ENCODE results near the gene SIGLEC14.
"Not testable (repeated sequence)": the region's sequence is repeated elsewhere in the genome, so short reads cannot be mapped to it uniquely, and the experiment has no call there.

The SIGLEC14 gene

GRCh38 chr19:51646730-51647129, at the start of gene SIGLEC14:
Gene SIGLEC14 (minus strand): TSS chr19:51646825. CDS start chr19:51646759, 66 bp downstream.
- not testable (repeated sequence) for DNase-seq

- DNase-seq: no peak
These were observed 49.2 kb upstream of the SIGLEC14 start for GRCh38 chr19:51695702-51696315.

- DNase-seq: no peak
These were observed 48.5 kb upstream of the SIGLEC14 start for GRCh38 chr19:51695088-51695487.

GRCh38 chr19:51694318-51695085, 47.9 kb upstream of the SIGLEC14 start:
- no peak for DNase-seq

GRCh38 chr19:51693819-51694218, 47.2 kb upstream of the SIGLEC14 start:
- no peak for DNase-seq

GRCh38 chr19:51693260-51693659, 46.6 kb upstream of the SIGLEC14 start, which contains the start of gene SPACA6:
Gene SPACA6 (plus strand): TSS chr19:51693330. CDS start chr19:51693527, 197 bp downstream.
- DNase-seq: no peak

GRCh38 chr19:51692468-51692867, 45.8 kb upstream of the SIGLEC14 start:
- DNase-seq: no peak

GRCh38 chr19:51691584-51692428, 45.2 kb upstream of the SIGLEC14 start:
- no peak for DNase-seq

- peak in 4 of 58 donors; percentile 49 to 67 (median 60) for DNase-seq
These were observed 44.5 kb upstream of the SIGLEC14 start for GRCh38 chr19:51691074-51691583.

GRCh38 chr19:51690454-51691073, 43.9 kb upstream of the SIGLEC14 start:
- peak in 54 of 58 donors; percentile 21 to 84 (median 66) for DNase-seq

GRCh38 chr19:51689751-51690453, 43.3 kb upstream of the SIGLEC14 start:
- DNase-seq: peak in 42 of 58 donors; percentile 14 to 73 (median 53)

GRCh38 chr19:51688671-51689571, 42.3 kb upstream of the SIGLEC14 start:
- DNase-seq: peak; percentile 26 to 97 (median 91)

GRCh38 chr19:51687791-51688670, 41.4 kb upstream of the SIGLEC14 start:
- DNase-seq: peak in 47 of 58 donors; percentile 20 to 73 (median 46)

GRCh38 chr19:51686171-51686570, 39.5 kb upstream of the SIGLEC14 start:
- DNase-seq: no peak

- DNase-seq: no peak
These were observed 34.8 kb upstream of the SIGLEC14 start for GRCh38 chr19:51681286-51681941.

- no peak for DNase-seq
These were observed 33.8 kb upstream of the SIGLEC14 start for GRCh38 chr19:51680474-51680873.

GRCh38 chr19:51676566-51677083, 30.0 kb upstream of the SIGLEC14 start:
- no peak for DNase-seq
